Lower leg skin (tissue), 4 donors: ENCODE measurements around the gene DLG2. TPM values are rescaled to one million over a fixed set of nuclear protein-coding genes. Genes with fewer than 3 reads are reported as not detected.

Source experiments
- DNase-seq, 2 donors: peaks; one replicate each; pipeline ENCODE4 v3.0.0-alpha.2; 2019; ENCODE audit warnings: low spot score in 2 of 2
- H3K4me3 ChIP-seq: fragments of 200-600 bp; sonication (generic); 2 replicates; pipeline ENCODE4 v1.5.1; 2017; ENCODE audit warnings: mild to moderate bottlenecking, low read depth; ENCODE audit not compliant: poor library complexity, severe bottlenecking
- POLR2A ChIP-seq, 2 donors: fragments of 450-650 bp; IDR thresholded peaks; one replicate each; pipeline ENCODE4 v1.6.1; 2016 to 2017; ENCODE audit warnings: antibody characterized with exemption in 2 of 2, mild to moderate bottlenecking in 1 of 2, moderate library complexity in 1 of 2
- WGBS, 2 donors: methylation state at CpG; one replicate each; pipeline ENCODE4 v1.1.5; 2018; 5-methylcytosine and 5-hydroxymethylcytosine counted together
- intact Hi-C: fragments of 100-400 bp; cut with DNase I; formaldehyde crosslinking; loops from one replicate; pipeline ENCODE4 v1.15.0; 2023; ENCODE audit warnings: low total_unique reads
- total RNA-seq, 4 donors: library from RNA; depleted of rRNA; stranded (reverse); fragments of >200 nt; gene quantifications; one replicate each; pipeline ENCODE4 v1.1.0, GENCODE V29; 2016
- TF ChIP-seq, protein P1 (sequence below), 3 donors: fragments of 450-650 bp; IDR thresholded peaks; one replicate each; pipeline ENCODE4 v1.5.1; 2016; ENCODE audit warnings: antibody characterized with exemption in 3 of 3, mild to moderate bottlenecking in 3 of 3, moderate library complexity in 2 of 3

The DLG2 gene
- total RNA-seq, 4 donors from 2014 or later = 37.6 to 68.3 (median 46.0) TPM

DNA sequence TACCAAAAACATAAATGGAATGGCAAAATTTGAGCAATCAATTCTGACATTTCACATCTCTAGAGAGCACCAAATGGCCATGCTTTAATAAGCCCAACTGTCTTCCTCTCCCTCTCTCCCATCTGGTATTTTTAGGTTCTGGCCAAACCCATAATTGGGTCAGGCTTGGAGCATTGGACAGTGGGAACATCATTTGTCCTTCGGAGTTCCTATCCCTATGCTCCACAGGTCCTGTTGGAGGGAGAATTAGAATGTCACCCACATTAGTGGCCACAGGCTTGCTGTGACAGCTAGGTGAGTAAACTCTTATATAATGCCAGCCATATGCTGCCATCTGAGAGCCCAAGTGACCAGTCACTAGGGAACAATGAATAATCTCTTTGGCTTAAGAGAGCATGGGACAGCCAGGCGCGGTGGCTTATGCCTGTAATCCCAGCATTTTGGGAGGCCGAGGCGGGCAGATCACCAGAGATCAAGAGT, 2090.0 kb downstream of the DLG2 start:
- WGBS, 2 donors = 87 to 89% methylated on average over 5 of the region's 5 CpGs
- no peak for TF ChIP-seq POLR2A (IDR thresholded peaks at IDR 0.05)
- TF ChIP-seq, protein P1, sequence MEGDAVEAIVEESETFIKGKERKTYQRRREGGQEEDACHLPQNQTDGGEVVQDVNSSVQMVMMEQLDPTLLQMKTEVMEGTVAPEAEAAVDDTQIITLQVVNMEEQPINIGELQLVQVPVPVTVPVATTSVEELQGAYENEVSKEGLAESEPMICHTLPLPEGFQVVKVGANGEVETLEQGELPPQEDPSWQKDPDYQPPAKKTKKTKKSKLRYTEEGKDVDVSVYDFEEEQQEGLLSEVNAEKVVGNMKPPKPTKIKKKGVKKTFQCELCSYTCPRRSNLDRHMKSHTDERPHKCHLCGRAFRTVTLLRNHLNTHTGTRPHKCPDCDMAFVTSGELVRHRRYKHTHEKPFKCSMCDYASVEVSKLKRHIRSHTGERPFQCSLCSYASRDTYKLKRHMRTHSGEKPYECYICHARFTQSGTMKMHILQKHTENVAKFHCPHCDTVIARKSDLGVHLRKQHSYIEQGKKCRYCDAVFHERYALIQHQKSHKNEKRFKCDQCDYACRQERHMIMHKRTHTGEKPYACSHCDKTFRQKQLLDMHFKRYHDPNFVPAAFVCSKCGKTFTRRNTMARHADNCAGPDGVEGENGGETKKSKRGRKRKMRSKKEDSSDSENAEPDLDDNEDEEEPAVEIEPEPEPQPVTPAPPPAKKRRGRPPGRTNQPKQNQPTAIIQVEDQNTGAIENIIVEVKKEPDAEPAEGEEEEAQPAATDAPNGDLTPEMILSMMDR (IDR thresholded peaks at IDR 0.05) = no peak
- no peak for DNase-seq
- H3K4me3 ChIP-seq = no peak overlapping the region
- intact Hi-C loops = no loop called here

DNA sequence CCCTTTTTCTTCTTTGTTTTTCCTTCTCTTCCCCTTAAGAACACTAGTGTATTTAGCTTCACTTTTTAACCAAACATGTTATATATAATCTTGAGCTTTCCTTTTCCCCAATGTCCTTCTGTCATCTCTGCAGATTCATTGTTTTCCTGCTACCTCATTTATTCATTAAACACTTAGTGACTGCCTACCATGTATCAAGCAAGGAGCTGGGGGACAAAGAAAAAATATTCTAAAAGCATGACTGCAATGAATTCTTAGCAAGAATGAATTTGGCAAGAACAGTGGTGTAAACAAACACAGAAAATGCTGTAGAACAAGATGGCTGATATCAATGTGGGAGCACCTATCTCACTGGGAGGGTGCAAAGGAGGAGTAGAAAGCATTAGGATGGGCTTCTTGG, 2094.0 kb downstream of the DLG2 start:
- H3K4me3 ChIP-seq = no peak overlapping the region
- TF ChIP-seq, protein P1 (IDR thresholded peaks at IDR 0.05) = no peak
- TF ChIP-seq POLR2A (IDR thresholded peaks at IDR 0.05) = no peak
- intact Hi-C loops = no loop called here
- no peak for DNase-seq

DNA sequence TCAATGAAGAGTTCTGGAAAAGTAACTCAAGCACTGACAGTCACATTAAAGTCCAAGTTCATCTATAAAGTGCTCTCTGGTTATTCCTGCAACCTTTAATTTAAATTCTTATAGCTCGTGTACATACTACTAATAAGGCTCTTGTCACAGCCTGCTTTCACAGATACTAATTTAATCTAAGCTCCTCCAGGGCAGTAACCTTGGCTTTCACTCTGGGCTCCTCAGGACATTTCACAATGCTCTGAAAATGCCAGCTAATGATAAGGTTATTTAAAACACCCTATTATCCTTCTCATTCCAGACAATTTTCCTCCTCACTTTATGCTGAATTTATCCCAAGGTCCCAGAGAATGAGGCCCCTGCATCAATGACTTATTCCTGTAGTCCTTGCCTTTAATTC, 2098.3 kb downstream of the DLG2 start:
- H3K4me3 ChIP-seq = no peak overlapping the region
- intact Hi-C loops = no loop called here
- no peak for TF ChIP-seq POLR2A (IDR thresholded peaks at IDR 0.05)
- TF ChIP-seq, protein P1 (IDR thresholded peaks at IDR 0.05) = no peak
- WGBS, 2 donors = 41 to 51% methylated on average over 1 of the region's 1 CpG
- DNase-seq = no peak

DNA sequence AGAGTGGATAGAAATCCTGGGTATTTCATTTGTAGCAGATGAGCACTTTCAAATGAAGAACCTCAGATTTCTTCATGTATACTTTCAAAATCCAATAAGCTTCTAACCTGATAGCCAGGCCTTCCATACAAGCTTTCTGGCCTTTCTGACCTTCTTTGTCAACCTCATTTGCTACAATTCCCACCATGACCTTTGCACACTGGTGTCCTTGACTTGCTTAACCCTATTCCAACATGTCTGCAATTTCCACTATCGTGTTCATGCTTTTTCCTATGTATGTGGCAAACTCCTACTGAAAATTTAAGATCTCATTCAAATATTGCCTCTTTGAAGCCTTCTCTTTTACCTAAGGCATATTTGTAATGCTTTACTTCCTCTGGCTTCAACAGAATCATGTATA, 2098.9 kb downstream of the DLG2 start:
- 79 to 83% methylated on average over 1 of the region's 1 CpG for WGBS, 2 donors
- no peak for DNase-seq
- TF ChIP-seq, protein P1 (IDR thresholded peaks at IDR 0.05) = no peak
- TF ChIP-seq POLR2A (IDR thresholded peaks at IDR 0.05) = no peak
- intact Hi-C loops = no loop called here
- H3K4me3 ChIP-seq = no peak overlapping the region

DNA sequence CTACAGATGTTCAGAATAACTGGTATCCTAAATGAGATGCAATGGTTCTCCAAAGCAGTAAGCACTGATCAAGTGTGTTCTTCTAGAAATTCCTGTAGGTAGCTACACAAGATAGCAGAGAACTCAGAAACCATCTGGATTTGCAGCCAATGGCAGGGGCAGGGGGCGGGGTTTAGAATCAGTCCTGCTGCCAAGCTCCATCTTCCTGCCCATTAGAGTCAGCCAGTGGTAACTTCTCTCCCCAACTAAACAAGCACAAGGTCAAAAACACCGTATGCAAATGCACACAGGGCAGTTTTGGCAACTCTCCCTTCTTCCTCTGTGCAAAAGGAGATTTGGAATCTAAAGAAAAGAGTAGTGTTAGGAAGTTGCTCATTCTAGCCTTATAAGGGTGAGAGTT, 2103.5 kb downstream of the DLG2 start:
- no peak for DNase-seq
- TF ChIP-seq, protein P1 (IDR thresholded peaks at IDR 0.05) = no peak
- no peak for TF ChIP-seq POLR2A (IDR thresholded peaks at IDR 0.05)
- intact Hi-C loops = no loop called here
- 76 to 78% methylated on average over 2 of the region's 2 CpGs for WGBS, 2 donors
- no peak overlapping the region for H3K4me3 ChIP-seq

DNA sequence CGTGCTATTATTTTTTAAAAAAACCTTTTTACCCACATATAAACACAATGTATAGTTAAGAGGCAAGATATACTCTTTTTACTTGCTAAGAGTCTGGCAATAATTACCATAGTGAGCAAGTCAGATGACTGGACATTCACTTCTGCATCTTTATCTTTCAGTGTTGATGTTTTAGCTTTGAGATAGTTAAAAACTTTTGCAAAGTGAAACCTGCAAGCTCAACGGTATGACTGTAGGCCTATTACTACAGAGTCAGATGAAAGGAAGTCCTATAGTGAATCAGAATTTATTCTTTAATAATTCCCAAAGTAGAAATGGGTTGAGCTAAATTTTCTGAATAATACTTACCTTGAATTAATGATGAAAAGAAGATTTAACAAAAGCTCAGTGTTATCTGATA, 2104.2 kb downstream of the DLG2 start:
- DNase-seq = no peak
- intact Hi-C loops = no loop called here
- 63 to 71% methylated on average over 2 of the region's 2 CpGs for WGBS, 2 donors
- no peak for TF ChIP-seq POLR2A (IDR thresholded peaks at IDR 0.05)
- TF ChIP-seq, protein P1 (IDR thresholded peaks at IDR 0.05) = no peak
- no peak overlapping the region for H3K4me3 ChIP-seq
